ENCODE measurements around the gene KRTAP2-2.
"Not testable (repeated sequence)": the region's sequence is repeated elsewhere in the genome, so short reads cannot be mapped to it uniquely, and the experiment has no call there.

The KRTAP2-2 gene

GRCh38 chr17:41042953-41043352 lies 12.1 kb downstream of the KRTAP2-2 start:
- TF ChIP-seq, protein P1, sequence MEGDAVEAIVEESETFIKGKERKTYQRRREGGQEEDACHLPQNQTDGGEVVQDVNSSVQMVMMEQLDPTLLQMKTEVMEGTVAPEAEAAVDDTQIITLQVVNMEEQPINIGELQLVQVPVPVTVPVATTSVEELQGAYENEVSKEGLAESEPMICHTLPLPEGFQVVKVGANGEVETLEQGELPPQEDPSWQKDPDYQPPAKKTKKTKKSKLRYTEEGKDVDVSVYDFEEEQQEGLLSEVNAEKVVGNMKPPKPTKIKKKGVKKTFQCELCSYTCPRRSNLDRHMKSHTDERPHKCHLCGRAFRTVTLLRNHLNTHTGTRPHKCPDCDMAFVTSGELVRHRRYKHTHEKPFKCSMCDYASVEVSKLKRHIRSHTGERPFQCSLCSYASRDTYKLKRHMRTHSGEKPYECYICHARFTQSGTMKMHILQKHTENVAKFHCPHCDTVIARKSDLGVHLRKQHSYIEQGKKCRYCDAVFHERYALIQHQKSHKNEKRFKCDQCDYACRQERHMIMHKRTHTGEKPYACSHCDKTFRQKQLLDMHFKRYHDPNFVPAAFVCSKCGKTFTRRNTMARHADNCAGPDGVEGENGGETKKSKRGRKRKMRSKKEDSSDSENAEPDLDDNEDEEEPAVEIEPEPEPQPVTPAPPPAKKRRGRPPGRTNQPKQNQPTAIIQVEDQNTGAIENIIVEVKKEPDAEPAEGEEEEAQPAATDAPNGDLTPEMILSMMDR (IDR thresholded peaks at IDR 0.05; ENCODE audit: borderline replicate concordance, insufficient read depth, low read depth, low read length), result no peak
- H3K4me3 ChIP-seq (ENCODE audit: low read depth, low read length), result no peak overlapping the region

DNA sequence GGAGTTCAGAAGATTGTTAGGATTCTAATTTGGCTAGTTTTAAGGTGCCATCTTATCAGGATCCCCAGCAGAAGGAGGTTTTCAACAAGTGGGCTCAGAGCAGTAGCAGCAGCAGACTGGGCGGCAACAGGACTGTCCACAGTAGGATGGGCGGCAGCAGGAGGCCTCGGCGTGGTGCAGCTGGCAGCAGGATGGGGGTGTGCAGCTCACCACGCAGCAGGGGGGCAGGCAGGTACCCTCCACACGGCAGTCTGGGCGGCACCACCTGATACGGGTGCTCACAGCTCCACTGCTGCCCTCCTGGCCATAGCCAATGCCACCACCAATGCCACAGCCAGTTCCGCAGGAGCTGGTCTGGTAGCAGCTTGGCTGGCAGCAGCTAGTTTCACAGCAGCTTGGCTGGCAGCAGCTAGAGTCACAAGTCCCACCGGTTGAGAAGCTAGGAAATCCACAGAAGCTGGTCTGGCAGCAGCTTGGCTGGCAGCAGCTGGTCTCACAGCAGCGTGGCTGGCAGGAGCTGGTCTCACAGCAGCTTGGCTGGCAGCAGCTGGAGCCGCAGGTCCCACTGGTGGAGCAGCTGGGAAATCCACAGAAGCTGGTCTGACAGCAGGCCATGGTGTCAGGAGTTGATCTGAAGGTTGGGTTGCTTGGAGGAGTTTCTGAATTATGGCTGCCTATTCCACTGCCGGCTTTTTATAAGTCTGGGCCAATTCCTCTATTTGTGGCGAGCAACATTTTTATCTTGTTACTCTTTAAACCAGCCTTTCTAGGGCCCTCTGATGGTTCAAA lies 14.1 kb downstream of the KRTAP2-2 start, which contains the start of gene KRTAP1-1:
KRTAP1-1 (minus strand) TSS at position 668 of the 789 bp plus-strand sequence; CDS start at position 615, 53 bp downstream.
- not testable (repeated sequence) for H3K4me3 ChIP-seq (ENCODE audit: low read depth, low read length)

GRCh38 chr17:41037853-41038350 lies 17.1 kb downstream of the KRTAP2-2 start:
- no peak overlapping the region for H3K4me3 ChIP-seq (ENCODE audit: low read depth, low read length)
- TF ChIP-seq, protein P1 (IDR thresholded peaks at IDR 0.05; ENCODE audit: borderline replicate concordance, insufficient read depth, low read depth, low read length), result no peak

DNA sequence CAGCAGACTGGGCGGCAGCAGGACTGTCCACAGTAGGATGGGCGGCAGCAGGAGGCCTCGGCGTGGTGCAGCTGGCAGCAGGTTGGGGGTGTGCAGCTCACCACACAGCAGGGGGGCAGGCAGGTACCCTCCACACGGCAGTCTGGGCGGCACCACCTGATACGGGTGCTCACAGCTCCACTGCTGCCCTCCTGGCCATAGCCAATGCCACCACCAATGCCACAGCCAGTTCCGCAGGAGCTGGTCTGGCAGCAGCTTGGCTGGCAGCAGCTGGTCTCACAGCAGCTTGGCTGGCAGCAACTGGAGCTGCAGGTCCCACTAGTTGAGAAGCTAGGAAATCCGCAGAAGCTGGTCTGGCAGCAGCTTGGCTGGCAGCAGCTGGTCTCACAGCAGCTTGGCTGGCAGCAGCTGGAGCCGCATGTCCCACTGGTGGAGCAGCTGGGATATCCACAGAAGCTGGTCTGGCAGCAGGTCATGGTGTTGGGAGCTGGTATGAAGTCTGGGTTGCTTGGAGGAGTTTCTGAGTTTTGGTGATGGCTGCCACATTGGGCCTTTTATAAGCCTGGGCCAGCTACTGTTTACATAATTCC lies 20.6 kb downstream of the KRTAP2-2 start, which contains the start of gene KRTAP1-3:
KRTAP1-3 (minus strand) TSS at position 529 of the 590 bp plus-strand sequence; CDS start at position 476, 53 bp downstream.
- H3K4me3 ChIP-seq (ENCODE audit: low read depth, low read length), result not testable (repeated sequence)

- H3K4me3 ChIP-seq (ENCODE audit: low read depth, low read length), result no peak within 1 kb of the TSS
- TF ChIP-seq, protein P1 (IDR thresholded peaks at IDR 0.05; ENCODE audit: borderline replicate concordance, insufficient read depth, low read depth, low read length), result no peak
Measured at GRCh38 chr17:41029633-41030245, 25.3 kb downstream of the KRTAP2-2 start, which contains the start of gene KRTAP1-4. Gene KRTAP1-4 (minus strand): TSS chr17:41030195. CDS start chr17:41030078, 117 bp downstream.

GRCh38 chr17:41026715-41027471 lies 28.1 kb downstream of the KRTAP2-2 start, which contains the start of gene KRTAP1-5:
Gene KRTAP1-5 (minus strand): TSS chr17:41027208. CDS start chr17:41027155, 53 bp downstream.
- no peak within 1 kb of the TSS for H3K4me3 ChIP-seq (ENCODE audit: low read depth, low read length)
- TF ChIP-seq, protein P1 (IDR thresholded peaks at IDR 0.05; ENCODE audit: borderline replicate concordance, insufficient read depth, low read depth, low read length), result no peak

- no peak overlapping the region for H3K4me3 ChIP-seq (ENCODE audit: low read depth, low read length)
- TF ChIP-seq, protein P1 (IDR thresholded peaks at IDR 0.05; ENCODE audit: borderline replicate concordance, insufficient read depth, low read depth, low read length), result no peak
Measured at GRCh38 chr17:41024697-41025096, 30.3 kb downstream of the KRTAP2-2 start.

Data from GM12875 (cell line).